Parathyroid adenoma (tissue), 2 donors: ENCODE results near the gene STX8.

Experiments
- H2AFZ ChIP-seq: fragments of 300-600 bp; sonication (generic); one replicate; pipeline ENCODE4 v1.7.0; 2017; ENCODE audit warnings: antibody characterized with exemption, mild to moderate bottlenecking
- H3K27ac ChIP-seq: fragments of 300-600 bp; sonication (generic); one replicate; pipeline ENCODE4 v1.7.0; 2017
- H3K27me3 ChIP-seq: fragments of 300-600 bp; sonication (generic); one replicate; pipeline ENCODE4 v1.7.0; 2017; ENCODE audit warnings: low read length; ENCODE audit not compliant: control insufficient read depth, insufficient read depth
- H3K36me3 ChIP-seq: fragments of 300-600 bp; sonication (generic); one replicate; pipeline ENCODE4 v1.7.0; 2017; ENCODE audit warnings: low read length; ENCODE audit not compliant: control insufficient read depth, insufficient read depth
- H3K4me1 ChIP-seq: fragments of 300-600 bp; sonication (generic); one replicate; pipeline ENCODE4 v1.7.0; 2017; ENCODE audit warnings: control low read depth
- H3K4me2 ChIP-seq: fragments of 300-600 bp; sonication (generic); one replicate; pipeline ENCODE4 v1.7.0; 2017; ENCODE audit warnings: low read length
- H3K4me3 ChIP-seq: fragments of 300-600 bp; sonication (generic); one replicate; pipeline ENCODE4 v1.7.0; 2017; ENCODE audit warnings: low read depth, low read length
- H3K79me2 ChIP-seq: fragments of 300-600 bp; sonication (generic); one replicate; pipeline ENCODE4 v1.7.0; 2017; ENCODE audit warnings: control low read depth
- H3K9ac ChIP-seq: fragments of 300-600 bp; sonication (generic); one replicate; pipeline ENCODE4 v1.7.0; 2017; ENCODE audit warnings: mild to moderate bottlenecking
- H3K9me3 ChIP-seq: fragments of 300-600 bp; sonication (generic); one replicate; pipeline ENCODE4 v1.7.0; 2017; ENCODE audit warnings: low read length; ENCODE audit not compliant: control insufficient read depth
- CTCF ChIP-seq: fragments of 300-600 bp; sonication (generic); IDR thresholded peaks from one replicate; pipeline ENCODE4 v1.7.0; 2017; ENCODE audit warnings: antibody characterized with exemption, mild to moderate bottlenecking
- donor health status: primary hyperparathyroidism.

STX8 gene

DNA sequence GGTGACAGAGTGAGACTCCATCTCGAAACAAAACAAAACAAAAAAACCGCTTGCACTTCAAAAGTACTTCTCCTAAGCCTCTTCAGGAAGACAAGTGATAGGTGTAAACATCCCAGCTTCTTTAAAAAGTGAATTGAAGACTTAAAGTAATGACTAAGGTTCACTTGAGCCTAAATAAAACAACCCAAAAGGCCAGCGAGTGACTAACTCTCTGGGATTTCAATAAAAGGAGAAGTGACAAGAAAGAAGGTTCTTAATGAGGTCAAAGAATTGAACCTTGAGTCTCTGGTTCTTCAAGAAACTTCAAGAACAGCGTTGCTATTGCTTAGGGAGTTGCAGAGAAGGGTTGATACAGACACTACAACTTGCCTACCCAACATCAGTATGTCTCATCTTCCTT lies 42.2 kb downstream of the STX8 start:
- no peak overlapping the region for H2AFZ ChIP-seq
- TF ChIP-seq CTCF, result no peak
- H3K9me3 ChIP-seq, result no peaks in the 10 kb centered on the region
- H3K36me3 ChIP-seq, result no peaks in the 10 kb centered on the region
- H3K27ac ChIP-seq, result no peak overlapping the region
- H3K4me1 ChIP-seq, result no peaks in the 10 kb centered on the region
- H3K79me2 ChIP-seq, result no peaks in the 10 kb centered on the region
- H3K27me3 ChIP-seq, result no peaks in the 10 kb centered on the region
- no peak overlapping the region for H3K4me3 ChIP-seq
- no peak overlapping the region for H3K9ac ChIP-seq
- no peak overlapping the region for H3K4me2 ChIP-seq

- no peaks in the 10 kb centered on the region for H3K79me2 ChIP-seq
- no peak overlapping the region for H3K9ac ChIP-seq
- H3K27me3 ChIP-seq, result no peaks in the 10 kb centered on the region
- no peak for TF ChIP-seq CTCF
- H2AFZ ChIP-seq, result no peak overlapping the region
- no peak overlapping the region for H3K4me3 ChIP-seq
- H3K4me2 ChIP-seq, result no peak overlapping the region
- no peaks in the 10 kb centered on the region for H3K36me3 ChIP-seq
- no peaks in the 10 kb centered on the region for H3K9me3 ChIP-seq
- no peak overlapping the region for H3K27ac ChIP-seq
- H3K4me1 ChIP-seq, result no peaks in the 10 kb centered on the region
Measured at GRCh38 chr17:9532715-9533114, 42.9 kb downstream of the STX8 start.

- Histone ChIP-seq H3K4me3 (no peak overlapping the region), H3K27ac (no peak overlapping the region), H3K36me3 (no peaks in the 10 kb centered on the region), H3K4me1 (no peaks in the 10 kb centered on the region), H3K79me2 (peaks cover 2% of the 10 kb centered on the region), H3K9me3 (no peaks in the 10 kb centered on the region), H3K27me3 (no peaks in the 10 kb centered on the region), H3K9ac (no peak overlapping the region), H3K4me2 (no peak overlapping the region), H2AFZ (no peak overlapping the region)
- no peak for TF ChIP-seq CTCF
Measured at GRCh38 chr17:9531034-9531433, 44.6 kb downstream of the STX8 start.

DNA sequence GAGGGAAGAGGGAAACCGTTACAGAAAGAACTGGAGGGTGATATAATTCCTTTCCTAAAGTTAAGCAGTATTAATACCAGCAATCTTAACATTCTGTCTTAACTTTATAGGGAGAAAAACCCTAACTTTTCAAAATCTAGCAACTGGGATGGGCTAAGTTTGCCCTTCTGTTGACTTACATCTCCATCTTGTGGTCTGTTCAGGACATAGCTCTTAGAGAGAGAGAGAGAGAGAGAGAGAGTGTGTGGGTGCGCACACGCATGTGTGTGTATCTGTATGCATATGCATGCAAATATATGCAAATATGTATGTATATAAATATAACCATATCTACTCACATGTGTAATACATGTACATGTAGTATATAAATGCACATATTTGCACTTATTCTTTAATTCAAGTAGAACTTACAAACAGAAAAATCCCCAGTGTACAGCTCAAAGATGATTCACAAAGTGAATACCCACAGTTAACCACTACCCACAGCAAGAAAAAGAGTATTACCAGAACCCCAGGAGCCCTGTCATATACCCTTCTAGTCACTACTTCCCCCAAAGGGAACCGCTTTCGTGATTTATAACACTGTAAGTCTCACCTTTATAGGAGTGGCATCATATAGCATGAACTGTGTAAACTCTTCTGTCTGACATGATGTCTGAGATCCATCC lies 46.5 kb downstream of the STX8 start:
- no peak for TF ChIP-seq CTCF
- no peak overlapping the region for H3K27ac ChIP-seq
- H3K4me2 ChIP-seq, result no peak overlapping the region
- no peaks in the 10 kb centered on the region for H3K9me3 ChIP-seq
- H3K9ac ChIP-seq, result no peak overlapping the region
- no peaks in the 10 kb centered on the region for H3K27me3 ChIP-seq
- no peaks in the 10 kb centered on the region for H3K36me3 ChIP-seq
- no peak overlapping the region for H3K4me3 ChIP-seq
- H3K79me2 ChIP-seq, result peaks cover 7% of the 10 kb centered on the region
- no peak overlapping the region for H2AFZ ChIP-seq
- H3K4me1 ChIP-seq, result no peaks in the 10 kb centered on the region

DNA sequence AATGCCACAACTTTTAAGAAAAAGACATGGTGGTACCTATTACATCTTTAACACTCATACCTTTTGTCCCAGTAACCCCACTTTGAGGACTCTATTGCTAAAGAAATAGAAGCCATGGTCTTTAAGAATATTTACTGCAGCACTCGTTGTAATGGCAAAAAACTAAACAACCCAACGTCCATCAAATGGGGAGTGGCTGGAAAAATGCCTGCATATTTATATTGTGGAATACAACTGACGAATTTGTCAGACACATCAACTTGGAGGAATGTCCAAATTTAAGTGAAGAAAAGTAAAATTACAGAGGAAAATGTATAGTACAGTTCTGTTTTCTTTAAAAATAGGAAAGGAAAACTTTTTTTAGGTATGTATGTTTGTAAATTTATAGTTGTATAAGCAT lies 47.8 kb downstream of the STX8 start:
- Histone ChIP-seq H3K4me1 (no peaks in the 10 kb centered on the region), H3K9me3 (no peaks in the 10 kb centered on the region), H3K27ac (no peak overlapping the region), H3K79me2 (peaks cover 7% of the 10 kb centered on the region), H3K36me3 (no peaks in the 10 kb centered on the region), H2AFZ (no peak overlapping the region), H3K27me3 (no peaks in the 10 kb centered on the region), H3K4me3 (no peak overlapping the region), H3K9ac (no peak overlapping the region), H3K4me2 (no peak overlapping the region)
- TF ChIP-seq CTCF, result no peak
